ENCODE results near the gene CDH16.

DNA sequence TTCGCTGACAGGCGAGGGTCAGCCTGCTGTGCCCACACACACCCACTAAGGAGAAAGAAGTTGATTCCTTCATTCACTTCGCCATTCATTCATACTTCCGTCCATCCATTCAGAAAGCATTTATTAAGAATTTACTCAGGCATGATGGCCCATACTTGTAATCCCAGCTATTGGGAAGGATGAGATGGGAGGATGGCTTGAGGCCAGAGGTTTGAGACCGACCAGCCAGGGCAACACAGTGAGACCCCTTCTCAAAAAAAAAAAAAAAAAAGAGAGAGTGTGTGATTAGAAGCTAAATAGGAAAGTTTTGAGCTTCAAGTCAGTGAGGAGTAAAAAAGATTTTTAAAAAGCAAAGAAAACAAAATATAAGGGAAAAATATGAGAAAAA, 25.4 kb upstream of the CDH16 start:
- TF ChIP-seq POLR2AphosphoS5 (IDR thresholded peaks at IDR 0.05; ENCODE audit: low read depth), result no peak
- TF ChIP-seq, protein P1, sequence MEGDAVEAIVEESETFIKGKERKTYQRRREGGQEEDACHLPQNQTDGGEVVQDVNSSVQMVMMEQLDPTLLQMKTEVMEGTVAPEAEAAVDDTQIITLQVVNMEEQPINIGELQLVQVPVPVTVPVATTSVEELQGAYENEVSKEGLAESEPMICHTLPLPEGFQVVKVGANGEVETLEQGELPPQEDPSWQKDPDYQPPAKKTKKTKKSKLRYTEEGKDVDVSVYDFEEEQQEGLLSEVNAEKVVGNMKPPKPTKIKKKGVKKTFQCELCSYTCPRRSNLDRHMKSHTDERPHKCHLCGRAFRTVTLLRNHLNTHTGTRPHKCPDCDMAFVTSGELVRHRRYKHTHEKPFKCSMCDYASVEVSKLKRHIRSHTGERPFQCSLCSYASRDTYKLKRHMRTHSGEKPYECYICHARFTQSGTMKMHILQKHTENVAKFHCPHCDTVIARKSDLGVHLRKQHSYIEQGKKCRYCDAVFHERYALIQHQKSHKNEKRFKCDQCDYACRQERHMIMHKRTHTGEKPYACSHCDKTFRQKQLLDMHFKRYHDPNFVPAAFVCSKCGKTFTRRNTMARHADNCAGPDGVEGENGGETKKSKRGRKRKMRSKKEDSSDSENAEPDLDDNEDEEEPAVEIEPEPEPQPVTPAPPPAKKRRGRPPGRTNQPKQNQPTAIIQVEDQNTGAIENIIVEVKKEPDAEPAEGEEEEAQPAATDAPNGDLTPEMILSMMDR (conservative IDR thresholded peaks at IDR 0.05; ENCODE audit: low read depth in 2 of 2), result no peak
- TF ChIP-seq, protein P2, sequence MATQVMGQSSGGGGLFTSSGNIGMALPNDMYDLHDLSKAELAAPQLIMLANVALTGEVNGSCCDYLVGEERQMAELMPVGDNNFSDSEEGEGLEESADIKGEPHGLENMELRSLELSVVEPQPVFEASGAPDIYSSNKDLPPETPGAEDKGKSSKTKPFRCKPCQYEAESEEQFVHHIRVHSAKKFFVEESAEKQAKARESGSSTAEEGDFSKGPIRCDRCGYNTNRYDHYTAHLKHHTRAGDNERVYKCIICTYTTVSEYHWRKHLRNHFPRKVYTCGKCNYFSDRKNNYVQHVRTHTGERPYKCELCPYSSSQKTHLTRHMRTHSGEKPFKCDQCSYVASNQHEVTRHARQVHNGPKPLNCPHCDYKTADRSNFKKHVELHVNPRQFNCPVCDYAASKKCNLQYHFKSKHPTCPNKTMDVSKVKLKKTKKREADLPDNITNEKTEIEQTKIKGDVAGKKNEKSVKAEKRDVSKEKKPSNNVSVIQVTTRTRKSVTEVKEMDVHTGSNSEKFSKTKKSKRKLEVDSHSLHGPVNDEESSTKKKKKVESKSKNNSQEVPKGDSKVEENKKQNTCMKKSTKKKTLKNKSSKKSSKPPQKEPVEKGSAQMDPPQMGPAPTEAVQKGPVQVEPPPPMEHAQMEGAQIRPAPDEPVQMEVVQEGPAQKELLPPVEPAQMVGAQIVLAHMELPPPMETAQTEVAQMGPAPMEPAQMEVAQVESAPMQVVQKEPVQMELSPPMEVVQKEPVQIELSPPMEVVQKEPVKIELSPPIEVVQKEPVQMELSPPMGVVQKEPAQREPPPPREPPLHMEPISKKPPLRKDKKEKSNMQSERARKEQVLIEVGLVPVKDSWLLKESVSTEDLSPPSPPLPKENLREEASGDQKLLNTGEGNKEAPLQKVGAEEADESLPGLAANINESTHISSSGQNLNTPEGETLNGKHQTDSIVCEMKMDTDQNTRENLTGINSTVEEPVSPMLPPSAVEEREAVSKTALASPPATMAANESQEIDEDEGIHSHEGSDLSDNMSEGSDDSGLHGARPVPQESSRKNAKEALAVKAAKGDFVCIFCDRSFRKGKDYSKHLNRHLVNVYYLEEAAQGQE (IDR thresholded peaks at IDR 0.05; ENCODE audit: unreplicated experiment), result no peak
- TF ChIP-seq EZH2 (IDR thresholded peaks at IDR 0.05; ENCODE audit: low read depth, unreplicated experiment), result no peak
- no peak for TF ChIP-seq ZNF114 (CRISPR knock-in tag; IDR thresholded peaks at IDR 0.05)
- TF ChIP-seq NANOG (IDR thresholded peaks at IDR 0.05; ENCODE audit: borderline replicate concordance), result no peak
- no peak for TF ChIP-seq EZH2phosphoT487 (IDR thresholded peaks at IDR 0.05; ENCODE audit: unreplicated experiment)
- no peak for TF ChIP-seq STAT1 (IDR thresholded peaks at IDR 0.05; ENCODE audit: unreplicated experiment)
- TF ChIP-seq, protein P3, sequence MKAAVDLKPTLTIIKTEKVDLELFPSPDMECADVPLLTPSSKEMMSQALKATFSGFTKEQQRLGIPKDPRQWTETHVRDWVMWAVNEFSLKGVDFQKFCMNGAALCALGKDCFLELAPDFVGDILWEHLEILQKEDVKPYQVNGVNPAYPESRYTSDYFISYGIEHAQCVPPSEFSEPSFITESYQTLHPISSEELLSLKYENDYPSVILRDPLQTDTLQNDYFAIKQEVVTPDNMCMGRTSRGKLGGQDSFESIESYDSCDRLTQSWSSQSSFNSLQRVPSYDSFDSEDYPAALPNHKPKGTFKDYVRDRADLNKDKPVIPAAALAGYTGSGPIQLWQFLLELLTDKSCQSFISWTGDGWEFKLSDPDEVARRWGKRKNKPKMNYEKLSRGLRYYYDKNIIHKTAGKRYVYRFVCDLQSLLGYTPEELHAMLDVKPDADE (IDR thresholded peaks at IDR 0.05), result no peak
- TF ChIP-seq CREB1 (CRISPR knock-in tag; IDR thresholded peaks at IDR 0.05; ENCODE audit: low read depth), result no peak
- TF ChIP-seq JUNB (IDR thresholded peaks at IDR 0.05; ENCODE audit: unreplicated experiment), result no peak
- TF ChIP-seq ZNF331 (CRISPR knock-in tag; IDR thresholded peaks at IDR 0.05; ENCODE audit: low read depth), result no peak

All from GM23338 (cell line).